ENCODE measurements around the gene SERPINB12. TPM values are rescaled to one million over a fixed set of nuclear protein-coding genes. Genes with fewer than 3 reads are reported as not detected.
A peak's percentile ranks its signal among the peaks of the same experiment; 100 is the strongest.

Gene SERPINB12, protein sequence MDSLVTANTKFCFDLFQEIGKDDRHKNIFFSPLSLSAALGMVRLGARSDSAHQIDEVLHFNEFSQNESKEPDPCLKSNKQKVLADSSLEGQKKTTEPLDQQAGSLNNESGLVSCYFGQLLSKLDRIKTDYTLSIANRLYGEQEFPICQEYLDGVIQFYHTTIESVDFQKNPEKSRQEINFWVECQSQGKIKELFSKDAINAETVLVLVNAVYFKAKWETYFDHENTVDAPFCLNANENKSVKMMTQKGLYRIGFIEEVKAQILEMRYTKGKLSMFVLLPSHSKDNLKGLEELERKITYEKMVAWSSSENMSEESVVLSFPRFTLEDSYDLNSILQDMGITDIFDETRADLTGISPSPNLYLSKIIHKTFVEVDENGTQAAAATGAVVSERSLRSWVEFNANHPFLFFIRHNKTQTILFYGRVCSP
- polyA plus RNA-seq = not detected

DNA sequence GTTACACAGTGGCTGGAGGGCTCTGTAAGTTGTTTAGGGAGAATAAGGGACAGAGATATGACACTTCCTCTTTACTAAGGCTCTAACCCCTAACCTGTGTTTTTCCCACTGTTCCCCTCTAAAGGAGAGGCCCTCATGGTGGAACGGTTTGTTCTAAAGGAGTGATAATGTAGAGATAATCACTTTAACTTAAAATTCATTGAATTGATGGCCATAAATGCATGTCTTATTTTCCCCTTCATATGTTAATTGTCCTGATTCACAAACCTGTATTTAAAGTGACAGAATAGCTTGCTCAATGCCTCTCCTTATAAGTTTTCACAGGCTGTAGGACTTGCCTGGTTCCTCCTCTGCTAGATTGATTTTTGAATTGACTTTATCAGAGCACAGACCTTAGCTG lies at the start of gene SERPINB12:
SERPINB12 (plus strand) TSS at position 301 of the 400 bp plus-strand sequence. CDS start 13,791 bp downstream, outside the sequence.
- H3K27ac Mint-ChIP-seq = no peak within 1 kb of the TSS
- H3K27me3 Mint-ChIP-seq = peaks cover 3% of the 10 kb centered on the region
- peaks cover 1% of the 10 kb centered on the region for H3K36me3 Mint-ChIP-seq
- H3K9me3 Mint-ChIP-seq = no peaks in the 10 kb centered on the region
- H3K4me1 Mint-ChIP-seq = no peaks in the 10 kb centered on the region
- no peak within 1 kb of the TSS for H3K4me3 Mint-ChIP-seq

GRCh38 chr18:63492851-63493250 lies 49.3 kb upstream of the SERPINB12 start:
- H3K27me3 Mint-ChIP-seq = peaks cover 3% of the 10 kb centered on the region
- H3K4me1 Mint-ChIP-seq = no peaks in the 10 kb centered on the region
- H3K36me3 Mint-ChIP-seq = no peaks in the 10 kb centered on the region

DNA sequence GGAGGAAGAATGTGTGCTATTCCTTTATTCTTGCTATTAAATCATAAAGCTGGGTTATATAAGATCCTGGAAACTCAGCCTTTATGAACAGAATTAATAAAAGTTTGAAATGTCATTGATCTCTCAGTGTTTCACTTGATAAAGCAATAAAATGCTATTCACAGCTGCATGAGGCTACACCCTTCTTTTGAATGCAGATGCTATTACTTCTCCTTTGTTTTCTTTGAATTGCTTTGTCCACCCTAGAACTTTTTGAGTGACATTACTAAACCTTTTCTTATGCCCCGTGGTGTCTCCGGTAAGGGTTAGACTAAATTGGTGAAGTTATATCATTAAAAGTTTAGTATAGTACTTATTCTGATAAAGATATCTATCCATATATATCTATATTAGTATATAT lies 46.5 kb upstream of the SERPINB12 start:
- Mint-ChIP-seq H3K9me3 (no peaks in the 10 kb centered on the region), H3K27me3 (peaks cover 3% of the 10 kb centered on the region), H3K27ac (no peak overlapping the region), H3K4me3 (no peak overlapping the region), H3K4me1 (no peaks in the 10 kb centered on the region), H3K36me3 (no peaks in the 10 kb centered on the region)

More at GRCh38 chr18:63492851-63493250, 49.3 kb upstream of the SERPINB12 start:
- no peak overlapping the region for H3K4me3 Mint-ChIP-seq
- H3K27ac Mint-ChIP-seq = no peak overlapping the region
- H3K9me3 Mint-ChIP-seq = no peaks in the 10 kb centered on the region

- no peaks in the 10 kb centered on the region for H3K9me3 Mint-ChIP-seq
- H3K36me3 Mint-ChIP-seq = no peaks in the 10 kb centered on the region
- no peak overlapping the region for H3K27ac Mint-ChIP-seq
- peaks cover 13% of the 10 kb centered on the region for H3K27me3 Mint-ChIP-seq
- no peak overlapping the region for H3K4me3 Mint-ChIP-seq
- H3K4me1 Mint-ChIP-seq = peaks cover 0 to 1% (median 0%) of the 10 kb centered on the region in 3 donors
These were observed 36.4 kb upstream of the SERPINB12 start for GRCh38 chr18:63505566-63506335.

- Mint-ChIP-seq H3K27ac (no peak overlapping the region), H3K4me1 (no peaks in the 10 kb centered on the region), H3K4me3 (no peak overlapping the region), H3K9me3 (no peaks in the 10 kb centered on the region), H3K27me3 (peaks cover 13% of the 10 kb centered on the region), H3K36me3 (no peaks in the 10 kb centered on the region)
These were observed 35.9 kb upstream of the SERPINB12 start for GRCh38 chr18:63506336-63506646.

DNA sequence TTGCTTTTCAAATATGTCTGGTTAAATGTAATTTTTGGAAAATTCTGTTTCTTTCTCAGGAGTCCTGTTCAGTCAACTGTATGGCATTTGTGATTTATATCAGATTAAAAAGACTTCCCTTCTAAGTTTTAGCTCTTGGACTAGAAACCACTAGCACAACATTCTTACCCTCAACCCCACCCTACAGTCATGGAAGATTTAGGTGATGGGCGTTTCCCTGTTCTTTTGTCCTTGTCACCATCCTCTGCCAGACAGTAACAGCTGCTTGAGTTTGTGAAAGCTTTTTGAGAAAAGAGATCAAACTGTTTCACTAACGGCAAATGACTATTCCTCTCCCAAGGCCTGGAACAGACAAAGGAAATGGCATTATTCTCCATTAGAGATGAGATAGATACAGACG lies 33.6 kb upstream of the SERPINB12 start:
- Mint-ChIP-seq H3K4me3 (no peak overlapping the region), H3K9me3 (no peaks in the 10 kb centered on the region), H3K27me3 (peaks cover 16% of the 10 kb centered on the region), H3K4me1 (no peaks in the 10 kb centered on the region), H3K36me3 (no peaks in the 10 kb centered on the region), H3K27ac (no peak overlapping the region)

- Mint-ChIP-seq H3K4me1 (no peaks in the 10 kb centered on the region), H3K27ac (no peak overlapping the region), H3K36me3 (no peaks in the 10 kb centered on the region), H3K27me3 (peaks cover 20% of the 10 kb centered on the region), H3K4me3 (no peak overlapping the region), H3K9me3 (no peaks in the 10 kb centered on the region)
These were observed 30.9 kb upstream of the SERPINB12 start for GRCh38 chr18:63511285-63511684.

GRCh38 chr18:63514326-63514725 lies 27.8 kb upstream of the SERPINB12 start:
- Mint-ChIP-seq H3K36me3 (no peaks in the 10 kb centered on the region), H3K27me3 (peaks cover 10% of the 10 kb centered on the region), H3K4me1 (peaks cover 0 to 2% (median 2%) of the 10 kb centered on the region in 3 donors), H3K4me3 (no peak overlapping the region), H3K9me3 (no peaks in the 10 kb centered on the region), H3K27ac (no peak overlapping the region)

- Mint-ChIP-seq H3K9me3 (no peaks in the 10 kb centered on the region), H3K4me1 (peaks cover 0 to 2% (median 2%) of the 10 kb centered on the region in 3 donors), H3K36me3 (no peaks in the 10 kb centered on the region), H3K4me3 (no peak overlapping the region), H3K27me3 (peaks cover 8% of the 10 kb centered on the region), H3K27ac (no peak overlapping the region)
These were observed 27.1 kb upstream of the SERPINB12 start for GRCh38 chr18:63514888-63515678.

GRCh38 chr18:63515801-63516200 lies 26.4 kb upstream of the SERPINB12 start:
- H3K9me3 Mint-ChIP-seq = no peaks in the 10 kb centered on the region
- peaks cover 9% of the 10 kb centered on the region for H3K27me3 Mint-ChIP-seq
- H3K27ac Mint-ChIP-seq = no peak overlapping the region

GRCh38 chr18:63518178-63519012 lies 23.8 kb upstream of the SERPINB12 start:
- Mint-ChIP-seq H3K36me3 (no peaks in the 10 kb centered on the region), H3K4me3 (no peak overlapping the region), H3K9me3 (no peaks in the 10 kb centered on the region), H3K27ac (no peak overlapping the region), H3K27me3 (peaks cover 6% of the 10 kb centered on the region), H3K4me1 (peaks cover 0 to 2% (median 2%) of the 10 kb centered on the region in 3 donors)

More at GRCh38 chr18:63515801-63516200, 26.4 kb upstream of the SERPINB12 start:
- H3K4me3 Mint-ChIP-seq = no peak overlapping the region
- H3K4me1 Mint-ChIP-seq = peaks cover 0 to 2% (median 2%) of the 10 kb centered on the region in 3 donors
- no peaks in the 10 kb centered on the region for H3K36me3 Mint-ChIP-seq

DNA sequence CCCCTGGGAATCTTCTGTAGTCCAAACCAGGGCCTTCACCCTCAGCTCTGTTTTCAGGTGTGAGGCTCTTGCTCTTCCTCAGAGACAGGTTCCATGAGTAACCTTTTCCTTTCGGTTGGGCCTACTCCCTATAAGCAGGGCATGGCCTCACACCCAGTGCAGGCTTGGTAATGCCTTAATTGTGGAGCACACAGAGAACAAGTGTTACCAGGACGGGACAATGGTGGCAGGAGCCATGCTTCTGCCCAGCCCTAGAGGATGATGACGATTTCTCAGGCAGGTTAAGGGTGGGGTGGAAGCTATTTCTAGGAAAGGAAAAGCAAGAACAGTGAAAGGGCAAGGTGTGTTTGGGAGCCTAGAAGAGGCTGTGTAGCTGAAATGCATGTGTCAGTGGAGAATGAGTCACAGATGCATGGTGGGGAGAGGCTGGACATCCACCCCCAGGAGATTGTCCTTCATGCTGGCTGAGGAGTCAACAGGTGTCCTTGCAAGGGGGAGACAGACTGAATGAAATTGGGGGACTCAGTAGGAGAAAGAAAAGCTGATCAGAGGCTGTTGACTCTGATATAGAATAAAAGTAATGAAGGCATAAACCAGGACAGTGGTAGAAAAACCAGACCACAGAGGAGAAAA lies 22.0 kb upstream of the SERPINB12 start:
- Mint-ChIP-seq H3K4me1 (peaks cover 0 to 2% (median 2%) of the 10 kb centered on the region in 3 donors), H3K36me3 (no peaks in the 10 kb centered on the region), H3K27ac (no peak overlapping the region), H3K4me3 (no peak overlapping the region), H3K9me3 (no peaks in the 10 kb centered on the region), H3K27me3 (peaks cover 7% of the 10 kb centered on the region)

DNA sequence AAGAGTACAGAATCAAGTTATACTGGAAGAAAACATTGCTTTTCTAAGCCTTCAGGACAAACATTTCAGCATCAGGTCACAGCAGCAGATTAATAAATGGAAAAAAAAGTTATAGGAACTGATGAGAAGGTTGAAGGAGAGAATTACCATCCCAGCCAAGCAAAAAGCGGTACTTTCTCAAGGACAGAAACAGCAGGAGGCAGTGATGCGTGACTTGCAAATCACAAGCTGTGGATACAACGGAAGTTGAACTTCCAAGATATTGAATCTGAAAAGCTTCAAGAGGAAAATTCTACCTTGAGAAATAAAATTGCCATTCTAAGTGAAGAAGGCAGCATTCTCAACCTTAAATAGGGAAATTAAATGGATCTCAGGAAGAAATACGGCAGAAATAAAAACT lies 18.5 kb upstream of the SERPINB12 start:
- Mint-ChIP-seq H3K27ac (peak overlapping the region in 1 of 3 donors; percentile 38), H3K36me3 (no peaks in the 10 kb centered on the region), H3K9me3 (no peaks in the 10 kb centered on the region), H3K4me1 (no peaks in the 10 kb centered on the region), H3K4me3 (no peak overlapping the region), H3K27me3 (peaks cover 6% of the 10 kb centered on the region)

DNA sequence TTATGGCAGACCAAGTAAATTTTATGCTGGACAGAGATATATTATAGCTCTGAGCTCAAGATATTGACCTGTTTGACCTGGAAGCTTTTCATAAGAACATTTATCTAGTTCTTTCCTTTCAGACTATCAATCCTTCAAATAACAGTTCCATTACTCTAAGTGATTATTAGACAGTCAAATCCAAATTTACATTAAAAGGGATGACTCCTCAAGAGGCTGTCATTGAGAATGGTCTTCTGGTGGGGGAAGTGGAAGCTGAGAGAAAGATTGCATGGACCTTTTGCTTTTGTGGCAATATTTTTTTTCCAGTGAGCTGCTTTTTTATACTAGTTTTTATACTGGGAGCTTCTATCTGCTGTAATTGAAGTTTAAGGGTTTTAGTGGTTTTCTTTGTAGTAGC lies 14.9 kb upstream of the SERPINB12 start:
- no peaks in the 10 kb centered on the region for H3K9me3 Mint-ChIP-seq
- peaks cover 7% of the 10 kb centered on the region for H3K27me3 Mint-ChIP-seq
- H3K4me1 Mint-ChIP-seq = no peaks in the 10 kb centered on the region
- no peaks in the 10 kb centered on the region for H3K36me3 Mint-ChIP-seq
- H3K27ac Mint-ChIP-seq = peak overlapping the region in 1 of 3 donors; percentile 26
- no peak overlapping the region for H3K4me3 Mint-ChIP-seq
